ENCODE data around the gene ZFP91. TPM values are rescaled to one million over a fixed set of nuclear protein-coding genes. Genes with fewer than 3 reads are reported as not detected.

ZFP91 gene
- total and polyA plus RNA-seq, 9 of the 15 experiments (the other 6 are each of a cell fraction or from before 2014, with no cell fraction given), result 17.6 to 58.3 (median 34.0) TPM

DNA sequence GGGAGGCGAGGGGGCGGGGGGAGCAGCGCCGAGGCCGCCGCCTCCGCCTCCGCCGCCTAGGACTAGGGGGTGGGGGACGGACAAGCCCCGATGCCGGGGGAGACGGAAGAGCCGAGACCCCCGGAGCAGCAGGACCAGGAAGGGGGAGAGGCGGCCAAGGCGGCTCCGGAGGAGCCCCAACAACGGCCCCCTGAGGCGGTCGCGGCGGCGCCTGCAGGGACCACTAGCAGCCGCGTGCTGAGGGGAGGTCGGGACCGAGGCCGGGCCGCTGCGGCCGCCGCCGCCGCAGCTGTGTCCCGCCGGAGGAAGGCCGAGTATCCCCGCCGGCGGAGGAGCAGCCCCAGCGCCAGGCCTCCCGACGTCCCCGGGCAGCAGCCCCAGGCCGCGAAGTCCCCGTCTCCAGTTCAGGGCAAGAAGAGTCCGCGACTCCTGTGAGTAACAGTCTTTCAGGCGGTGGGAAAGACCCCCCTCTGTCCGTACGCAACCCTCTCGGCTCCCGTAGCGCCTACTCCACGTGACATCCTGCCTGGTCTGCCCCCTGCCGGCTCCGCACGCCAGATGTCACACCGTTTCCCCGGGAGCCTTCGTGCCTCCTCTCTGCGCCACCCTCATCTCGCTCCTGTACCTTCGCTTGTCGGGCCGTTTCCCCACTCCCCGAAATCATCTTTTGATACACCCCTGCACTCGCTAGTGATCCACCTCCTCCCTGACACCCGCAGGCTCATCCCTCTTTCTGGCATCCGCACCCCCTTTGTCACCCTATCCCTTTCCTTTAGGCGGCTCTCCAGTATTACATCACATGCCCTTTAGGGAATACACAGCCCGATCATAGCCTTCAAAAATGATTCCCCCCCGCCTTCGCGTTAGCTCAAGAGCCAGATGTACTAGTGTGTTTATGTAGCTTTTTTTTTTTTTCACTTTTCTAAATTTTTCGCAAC lies 598 bp downstream of the ZFP91 start (continued):
- TF ChIP-seq ZNF143 (CRISPR knock-in tag; IDR thresholded peaks at IDR 0.05) (peak; percentile 56; the same call in 1 of the 2 replicates), FOXA3 (CRISPR knock-in tag; conservative IDR thresholded peaks at IDR 0.05 in 1 of 2, IDR thresholded peaks at IDR 0.05 in 1 of 2) (peak in 1 of 2 experiments; percentile 84; a peak in 2 of 4 replicates), ZNF589 (CRISPR knock-in tag; IDR thresholded peaks at IDR 0.05; ENCODE audit: low read depth) (peak; percentile 42; the same call in 1 of the 2 replicates), SIN3B (IDR thresholded peaks at IDR 0.05; ENCODE audit: low read depth) (peak; percentile 86), SREBF2 (CRISPR knock-in tag; IDR thresholded peaks at IDR 0.05) (peak; percentile 76; the same call in 1 of the 2 replicates), PHF8 (IDR thresholded peaks at IDR 0.05; ENCODE audit: borderline replicate concordance, low read length) (peak; percentile 75; the same call in 1 of the 2 replicates), MAFK (IDR thresholded peaks at IDR 0.05; ENCODE audit: low read length) (no peak), ARNT (IDR thresholded peaks at IDR 0.05) (peak; percentile 84 to 85; a peak in 2 of 4 replicates), TCF7 (IDR thresholded peaks at IDR 0.05; ENCODE audit: borderline replicate concordance) (no peak), SIN3A (IDR thresholded peaks at IDR 0.05; ENCODE audit: borderline replicate concordance in 2 of 2, control insufficient read depth in 1 of 2, low read depth in 2 of 2, low read length in 2 of 2) (peak; percentile 89 to 92; a peak in 2 of 4 replicates), RBFOX2 (IDR thresholded peaks at IDR 0.05; ENCODE audit: low read depth, low read length) (peak; percentile 85), LCOR (CRISPR knock-in tag; IDR thresholded peaks at IDR 0.05) (peak; percentile 83), U2AF1 (optimal IDR thresholded peaks at IDR 0.05; ENCODE audit: low read depth, low read length) (no peak), KHSRP (IDR thresholded peaks at IDR 0.05) (peak; percentile 37; the same call in 1 of the 2 replicates), RFX5 (IDR thresholded peaks at IDR 0.05; ENCODE audit: low read depth, low read length) (no peak), ZSCAN32 (CRISPR knock-in tag; IDR thresholded peaks at IDR 0.05) (no peak), ARHGAP35 (IDR thresholded peaks at IDR 0.05; ENCODE audit: partially characterized antibody) (peak; percentile 41), ZBTB8A (IDR thresholded peaks at IDR 0.05; ENCODE audit: partially characterized antibody) (no peak), SMAD4 (CRISPR knock-in tag; conservative IDR thresholded peaks at IDR 0.05) (no peak; the same call in none of the 2 replicates), PML (IDR thresholded peaks at IDR 0.05; ENCODE audit: low read length) (peak; percentile 59; the same call in 1 of the 2 replicates)
- TF ChIP-seq, protein P1, sequence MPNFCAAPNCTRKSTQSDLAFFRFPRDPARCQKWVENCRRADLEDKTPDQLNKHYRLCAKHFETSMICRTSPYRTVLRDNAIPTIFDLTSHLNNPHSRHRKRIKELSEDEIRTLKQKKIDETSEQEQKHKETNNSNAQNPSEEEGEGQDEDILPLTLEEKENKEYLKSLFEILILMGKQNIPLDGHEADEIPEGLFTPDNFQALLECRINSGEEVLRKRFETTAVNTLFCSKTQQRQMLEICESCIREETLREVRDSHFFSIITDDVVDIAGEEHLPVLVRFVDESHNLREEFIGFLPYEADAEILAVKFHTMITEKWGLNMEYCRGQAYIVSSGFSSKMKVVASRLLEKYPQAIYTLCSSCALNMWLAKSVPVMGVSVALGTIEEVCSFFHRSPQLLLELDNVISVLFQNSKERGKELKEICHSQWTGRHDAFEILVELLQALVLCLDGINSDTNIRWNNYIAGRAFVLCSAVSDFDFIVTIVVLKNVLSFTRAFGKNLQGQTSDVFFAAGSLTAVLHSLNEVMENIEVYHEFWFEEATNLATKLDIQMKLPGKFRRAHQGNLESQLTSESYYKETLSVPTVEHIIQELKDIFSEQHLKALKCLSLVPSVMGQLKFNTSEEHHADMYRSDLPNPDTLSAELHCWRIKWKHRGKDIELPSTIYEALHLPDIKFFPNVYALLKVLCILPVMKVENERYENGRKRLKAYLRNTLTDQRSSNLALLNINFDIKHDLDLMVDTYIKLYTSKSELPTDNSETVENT (CRISPR knock-in tag; IDR thresholded peaks at IDR 0.05), result peak; percentile 49; the same call in 1 of the 2 replicates
- TF ChIP-seq, protein P2, sequence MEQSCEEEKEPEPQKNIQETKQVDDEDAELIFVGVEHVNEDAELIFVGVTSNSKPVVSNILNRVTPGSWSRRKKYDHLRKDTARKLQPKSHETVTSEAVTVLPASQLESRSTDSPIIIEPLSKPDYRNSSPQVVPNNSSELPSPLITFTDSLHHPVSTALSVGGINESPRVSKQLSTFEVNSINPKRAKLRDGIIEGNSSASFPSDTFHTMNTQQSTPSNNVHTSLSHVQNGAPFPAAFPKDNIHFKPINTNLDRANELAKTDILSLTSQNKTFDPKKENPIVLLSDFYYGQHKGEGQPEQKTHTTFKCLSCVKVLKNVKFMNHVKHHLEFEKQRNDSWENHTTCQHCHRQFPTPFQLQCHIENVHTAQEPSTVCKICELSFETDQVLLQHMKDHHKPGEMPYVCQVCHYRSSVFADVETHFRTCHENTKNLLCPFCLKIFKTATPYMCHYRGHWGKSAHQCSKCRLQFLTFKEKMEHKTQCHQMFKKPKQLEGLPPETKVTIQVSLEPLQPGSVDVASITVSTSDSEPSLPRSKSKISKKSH (CRISPR knock-in tag; IDR thresholded peaks at IDR 0.05), result no peak
- TF ChIP-seq, protein P3, sequence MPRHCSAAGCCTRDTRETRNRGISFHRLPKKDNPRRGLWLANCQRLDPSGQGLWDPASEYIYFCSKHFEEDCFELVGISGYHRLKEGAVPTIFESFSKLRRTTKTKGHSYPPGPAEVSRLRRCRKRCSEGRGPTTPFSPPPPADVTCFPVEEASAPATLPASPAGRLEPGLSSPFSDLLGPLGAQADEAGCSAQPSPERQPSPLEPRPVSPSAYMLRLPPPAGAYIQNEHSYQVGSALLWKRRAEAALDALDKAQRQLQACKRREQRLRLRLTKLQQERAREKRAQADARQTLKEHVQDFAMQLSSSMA (CRISPR knock-in tag; IDR thresholded peaks at IDR 0.05), result 0 out of 2 replicates have a peak, but pooled peaks have one; percentile 41

Data from K562 (cell line).